ENCODE measurements around the gene NPPC.

NPPC gene

GRCh38 chr2:231935207-231935524 is 9.0 kb upstream of the NPPC start:
- DNase-seq (ENCODE audit: low read depth, low spot score) = no peak

GRCh38 chr2:231934441-231935206 is 8.4 kb upstream of the NPPC start:
- no peak for DNase-seq (ENCODE audit: low read depth, low spot score)

- DNase-seq (ENCODE audit: low read depth, low spot score) = no peak
Measured at GRCh38 chr2:231933916-231934401, 7.8 kb upstream of the NPPC start.

GRCh38 chr2:231932985-231933915 is 7.1 kb upstream of the NPPC start:
- DNase-seq (ENCODE audit: low read depth, low spot score) = no peak

- no peak for DNase-seq (ENCODE audit: low read depth, low spot score)
Measured at GRCh38 chr2:231932711-231932970, 6.4 kb upstream of the NPPC start.

GRCh38 chr2:231931481-231931915 is 5.3 kb upstream of the NPPC start:
- no peak for DNase-seq (ENCODE audit: low read depth, low spot score)

- no peak for DNase-seq (ENCODE audit: low read depth, low spot score)
Measured at GRCh38 chr2:231930593-231931281, 4.5 kb upstream of the NPPC start.

GRCh38 chr2:231929961-231930592 is 3.9 kb upstream of the NPPC start:
- no peak for DNase-seq (ENCODE audit: low read depth, low spot score)

- no peak for DNase-seq (ENCODE audit: low read depth, low spot score)
Measured at GRCh38 chr2:231928901-231929725, 2.9 kb upstream of the NPPC start.

- DNase-seq (ENCODE audit: low read depth, low spot score) = no peak
Measured at GRCh38 chr2:231928481-231928880, 2.3 kb upstream of the NPPC start.

- no peak for DNase-seq (ENCODE audit: low read depth, low spot score)
Measured at GRCh38 chr2:231927566-231927890, 1.3 kb upstream of the NPPC start.

- DNase-seq (ENCODE audit: low read depth, low spot score) = no peak
Measured at GRCh38 chr2:231926761-231927565, 767 bp upstream of the NPPC start.

GRCh38 chr2:231925303-231926179 is 655 bp downstream of the NPPC start:
- DNase-seq (ENCODE audit: low read depth, low spot score) = no peak

GRCh38 chr2:231924889-231925275 is 1.3 kb downstream of the NPPC start:
- DNase-seq (ENCODE audit: low read depth, low spot score) = no peak

- no peak for DNase-seq (ENCODE audit: low read depth, low spot score)
Measured at GRCh38 chr2:231923951-231924888, 2.0 kb downstream of the NPPC start.

- no peak for DNase-seq (ENCODE audit: low read depth, low spot score)
Measured at GRCh38 chr2:231923010-231923344, 3.2 kb downstream of the NPPC start.

GRCh38 chr2:231922311-231923009 is 3.7 kb downstream of the NPPC start:
- DNase-seq (ENCODE audit: low read depth, low spot score) = no peak

GRCh38 chr2:231920795-231921194 is 5.4 kb downstream of the NPPC start:
- no peak for DNase-seq (ENCODE audit: low read depth, low spot score)
